Muscle layer of colon (tissue), 2 donors: ENCODE data around the gene FCGR2B.
"Not testable (repeated sequence)": the region's sequence is repeated elsewhere in the genome, so short reads cannot be mapped to it uniquely, and the experiment has no call there.

ENCODE experiments used
- H3K27ac ChIP-seq: one replicate; pipeline ENCODE4 v1.7.0; 2013; ENCODE audit warnings: low read depth, mild to moderate bottlenecking, low read length, moderate library complexity
- H3K27me3 ChIP-seq, 2 donors: one replicate each; pipeline ENCODE4 v1.7.0; 2013; ENCODE audit warnings: low read length in 2 of 2, mild to moderate bottlenecking in 2 of 2; ENCODE audit not compliant: insufficient read depth in 2 of 2, control insufficient read depth in 1 of 2
- H3K36me3 ChIP-seq: one replicate; pipeline ENCODE4 v1.7.0; 2013; ENCODE audit warnings: mild to moderate bottlenecking, low read length; ENCODE audit not compliant: insufficient read depth
- H3K4me1 ChIP-seq: one replicate; pipeline ENCODE4 v1.7.0; 2013; ENCODE audit warnings: mild to moderate bottlenecking, low read length; ENCODE audit not compliant: insufficient read depth
- H3K4me3 ChIP-seq, 2 donors: one replicate each; pipeline ENCODE4 v1.7.0; 2013; ENCODE audit warnings: low read length in 2 of 2, low read depth in 1 of 2, mild to moderate bottlenecking in 1 of 2, moderate library complexity in 1 of 2
- H3K9ac ChIP-seq: one replicate; pipeline ENCODE4 v1.7.0; 2013; ENCODE audit warnings: low read length
- H3K9me3 ChIP-seq: one replicate; pipeline ENCODE4 v1.7.0; 2013; ENCODE audit warnings: mild to moderate bottlenecking, low read length
- donor health status: abdominal sarcoma.
- donor health status: Adenocarcinoma of cecum.

The FCGR2B gene

GRCh38 chr1:161662684-161663339 lies at the start of gene FCGR2B:
FCGR2B (plus strand) TSS chr1:161663143; CDS start chr1:161663242, 99 bp downstream.
- H3K4me3 ChIP-seq, H3K4me1 ChIP-seq, H3K9ac ChIP-seq, H3K36me3 ChIP-seq, H3K27ac ChIP-seq, H3K9me3 ChIP-seq, H3K27me3 ChIP-seq: not testable (repeated sequence)

GRCh38 chr1:161616417-161616816 lies 46.5 kb upstream of the FCGR2B start:
- H3K36me3 ChIP-seq, H3K9ac ChIP-seq, H3K9me3 ChIP-seq, H3K27ac ChIP-seq, H3K4me1 ChIP-seq, H3K27me3 ChIP-seq, H3K4me3 ChIP-seq: not testable (repeated sequence)

GRCh38 chr1:161618517-161618916 lies 44.4 kb upstream of the FCGR2B start:
- not testable (repeated sequence) for H3K27ac ChIP-seq, H3K9me3 ChIP-seq, H3K4me1 ChIP-seq, H3K27me3 ChIP-seq, H3K4me3 ChIP-seq, H3K36me3 ChIP-seq, H3K9ac ChIP-seq

GRCh38 chr1:161620399-161620798 lies 42.5 kb upstream of the FCGR2B start:
- not testable (repeated sequence) for H3K9ac ChIP-seq, H3K4me3 ChIP-seq, H3K27ac ChIP-seq, H3K4me1 ChIP-seq, H3K27me3 ChIP-seq, H3K36me3 ChIP-seq, H3K9me3 ChIP-seq

- not testable (repeated sequence) for H3K27ac ChIP-seq, H3K9ac ChIP-seq
- H3K4me3 ChIP-seq = peak overlapping the region; percentile 20 to 50
Measured at GRCh38 chr1:161621181-161622000, 41.6 kb upstream of the FCGR2B start.

GRCh38 chr1:161622054-161622453 lies 40.9 kb upstream of the FCGR2B start:
- H3K4me1 ChIP-seq, H3K27me3 ChIP-seq, H3K9ac ChIP-seq, H3K4me3 ChIP-seq, H3K9me3 ChIP-seq, H3K36me3 ChIP-seq, H3K27ac ChIP-seq: not testable (repeated sequence)

More at GRCh38 chr1:161621181-161622000, 41.6 kb upstream of the FCGR2B start:
- H3K9me3 ChIP-seq, H3K27me3 ChIP-seq, H3K36me3 ChIP-seq, H3K4me1 ChIP-seq: not testable (repeated sequence)

GRCh38 chr1:161623401-161624051 lies 39.4 kb upstream of the FCGR2B start:
- H3K27ac ChIP-seq, H3K9me3 ChIP-seq, H3K36me3 ChIP-seq, H3K9ac ChIP-seq, H3K4me1 ChIP-seq, H3K27me3 ChIP-seq, H3K4me3 ChIP-seq: not testable (repeated sequence)

- not testable (repeated sequence) for H3K9me3 ChIP-seq, H3K36me3 ChIP-seq, H3K4me1 ChIP-seq, H3K27me3 ChIP-seq, H3K27ac ChIP-seq, H3K4me3 ChIP-seq, H3K9ac ChIP-seq
Measured at GRCh38 chr1:161624605-161625004, 38.3 kb upstream of the FCGR2B start.

- H3K27ac ChIP-seq, H3K4me3 ChIP-seq: not testable (repeated sequence)
Measured at GRCh38 chr1:161626445-161627146, 36.3 kb upstream of the FCGR2B start.

GRCh38 chr1:161630128-161630742 lies 32.7 kb upstream of the FCGR2B start:
- not testable (repeated sequence) for H3K27me3 ChIP-seq, H3K9ac ChIP-seq, H3K4me3 ChIP-seq, H3K4me1 ChIP-seq, H3K9me3 ChIP-seq, H3K27ac ChIP-seq, H3K36me3 ChIP-seq

More at GRCh38 chr1:161626445-161627146, 36.3 kb upstream of the FCGR2B start:
- not testable (repeated sequence) for H3K9me3 ChIP-seq, H3K36me3 ChIP-seq, H3K4me1 ChIP-seq, H3K27me3 ChIP-seq, H3K9ac ChIP-seq

- no peaks in the 10 kb centered on the region for H3K36me3 ChIP-seq
- no peak within 1 kb of the TSS for H3K9ac ChIP-seq
- no peaks in the 10 kb centered on the region for H3K9me3 ChIP-seq
- no peak within 1 kb of the TSS for H3K4me3 ChIP-seq
- H3K27ac ChIP-seq = no peak within 1 kb of the TSS
- no peaks in the 10 kb centered on the region for H3K27me3 ChIP-seq
- no peaks in the 10 kb centered on the region for H3K4me1 ChIP-seq
Measured at GRCh38 chr1:161631076-161631475, 31.9 kb upstream of the FCGR2B start, which contains the start of gene FCGR3B. FCGR3B (minus strand) TSS chr1:161631176; CDS start chr1:161631094, 82 bp downstream.
